GM10266 (cell line): ENCODE measurements around the gene ELK4.

Experiments used
- DNase-seq: peaks from one replicate; pipeline ENCODE4 v3.0.0; 2012; ENCODE audit errors: extremely low spot score
- TF ChIP-seq, protein P1 (sequence below): IDR thresholded peaks from 2 replicates; pipeline ENCODE4 v1.5.1; 2012; ENCODE audit warnings: mild to moderate bottlenecking, low read depth; ENCODE audit not compliant: control insufficient read depth, insufficient read depth; ENCODE audit errors: missing control alignments

Gene ELK4

GRCh38 chr1:205589046-205589445 lies 42.8 kb downstream of the ELK4 start:
- TF ChIP-seq, protein P1, sequence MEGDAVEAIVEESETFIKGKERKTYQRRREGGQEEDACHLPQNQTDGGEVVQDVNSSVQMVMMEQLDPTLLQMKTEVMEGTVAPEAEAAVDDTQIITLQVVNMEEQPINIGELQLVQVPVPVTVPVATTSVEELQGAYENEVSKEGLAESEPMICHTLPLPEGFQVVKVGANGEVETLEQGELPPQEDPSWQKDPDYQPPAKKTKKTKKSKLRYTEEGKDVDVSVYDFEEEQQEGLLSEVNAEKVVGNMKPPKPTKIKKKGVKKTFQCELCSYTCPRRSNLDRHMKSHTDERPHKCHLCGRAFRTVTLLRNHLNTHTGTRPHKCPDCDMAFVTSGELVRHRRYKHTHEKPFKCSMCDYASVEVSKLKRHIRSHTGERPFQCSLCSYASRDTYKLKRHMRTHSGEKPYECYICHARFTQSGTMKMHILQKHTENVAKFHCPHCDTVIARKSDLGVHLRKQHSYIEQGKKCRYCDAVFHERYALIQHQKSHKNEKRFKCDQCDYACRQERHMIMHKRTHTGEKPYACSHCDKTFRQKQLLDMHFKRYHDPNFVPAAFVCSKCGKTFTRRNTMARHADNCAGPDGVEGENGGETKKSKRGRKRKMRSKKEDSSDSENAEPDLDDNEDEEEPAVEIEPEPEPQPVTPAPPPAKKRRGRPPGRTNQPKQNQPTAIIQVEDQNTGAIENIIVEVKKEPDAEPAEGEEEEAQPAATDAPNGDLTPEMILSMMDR = no peak

GRCh38 chr1:205588636-205589035 lies 43.2 kb downstream of the ELK4 start:
- DNase-seq = peak; percentile 32
- TF ChIP-seq, protein P1 = peak; percentile 72

More at GRCh38 chr1:205589046-205589445, 42.8 kb downstream of the ELK4 start:
- no peak for DNase-seq

GRCh38 chr1:205587581-205587980 lies 44.2 kb downstream of the ELK4 start:
- TF ChIP-seq, protein P1 = no peak

DNA sequence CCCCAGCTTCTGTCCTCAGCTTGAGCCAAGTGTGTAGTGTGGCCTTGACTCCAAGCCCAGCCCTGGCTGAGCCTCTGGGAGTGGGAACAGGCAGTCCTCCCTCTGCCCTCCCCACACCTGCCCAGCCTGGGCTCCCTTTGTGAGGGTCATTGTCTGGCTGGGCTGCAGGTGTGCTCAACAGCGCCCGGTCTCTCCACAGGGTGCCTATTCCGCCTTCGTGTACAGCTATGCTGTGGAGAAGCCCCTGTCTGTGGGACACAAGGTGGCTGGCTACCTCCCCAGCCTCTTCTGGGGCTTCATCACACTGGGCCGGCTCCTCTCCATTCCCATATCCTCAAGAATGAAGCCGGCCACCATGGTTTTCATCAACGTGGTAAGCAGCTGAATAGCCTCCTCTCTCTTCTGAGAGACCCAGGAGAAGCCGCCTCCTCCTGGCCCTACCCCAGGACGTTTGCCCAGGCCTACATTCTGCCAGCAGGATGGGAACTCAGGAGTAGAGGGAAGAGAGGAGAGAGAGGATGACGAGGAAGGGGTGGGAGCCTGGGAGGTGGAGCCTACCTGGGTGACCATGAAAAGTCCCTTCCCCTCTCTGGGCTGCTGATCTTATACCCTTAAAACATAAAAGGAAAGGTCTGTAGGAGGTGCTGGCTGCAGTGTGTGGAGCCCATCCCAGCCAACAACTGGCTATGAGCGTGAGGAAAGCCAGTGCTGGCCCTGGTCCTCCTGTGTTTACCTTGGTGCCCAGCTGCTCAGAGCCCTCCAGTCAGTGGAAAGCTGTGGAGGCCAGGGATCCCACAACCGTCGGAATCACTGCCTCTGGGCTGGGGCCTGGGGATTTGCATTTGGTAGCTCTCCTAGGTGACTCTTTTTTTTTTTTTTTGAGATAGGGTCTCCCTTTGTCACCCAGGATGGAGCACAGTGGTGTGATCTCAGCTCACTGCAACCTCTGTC lies 45.7 kb downstream of the ELK4 start:
- TF ChIP-seq, protein P1 = no peak
- no peak for DNase-seq

More at GRCh38 chr1:205587581-205587980, 44.2 kb downstream of the ELK4 start:
- no peak for DNase-seq

DNA sequence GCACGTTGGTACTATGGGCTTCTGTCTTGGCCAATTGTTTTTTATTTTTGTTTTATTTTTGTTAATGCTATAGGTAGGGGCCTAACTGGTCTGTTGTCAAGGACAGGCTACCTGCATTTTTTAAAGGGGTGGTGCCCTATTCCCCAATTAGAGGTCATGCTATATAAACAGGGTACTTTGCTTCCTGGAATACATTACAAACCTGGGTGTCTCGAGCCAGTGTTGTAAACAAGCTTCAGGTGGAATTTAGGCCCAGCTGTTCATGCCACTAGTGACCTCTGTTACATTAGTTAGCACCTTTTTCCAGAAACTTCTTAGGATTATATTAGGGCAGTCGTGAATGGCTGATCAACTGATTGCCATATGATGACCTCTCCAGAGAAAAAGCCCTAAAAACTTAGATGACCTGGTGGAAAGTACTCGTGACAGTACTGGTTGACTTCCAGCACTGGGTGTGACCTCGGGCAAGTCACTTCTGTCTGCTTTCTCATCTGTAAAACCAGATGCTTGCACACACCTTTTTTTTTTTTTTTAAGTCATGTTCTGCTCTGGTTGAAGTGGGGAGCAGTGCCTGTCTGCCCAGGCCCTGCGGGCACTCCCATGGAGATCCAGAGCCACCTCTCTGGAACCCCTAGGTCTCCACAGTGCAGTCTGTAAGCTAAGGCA lies 46.5 kb downstream of the ELK4 start:
- DNase-seq = no peak
- TF ChIP-seq, protein P1 = no peak

- TF ChIP-seq, protein P1 = peak; percentile 34
Measured at GRCh38 chr1:205584732-205585131, 47.1 kb downstream of the ELK4 start.

More at GRCh38 chr1:205584732-205585131, 47.1 kb downstream of the ELK4 start:
- no peak for DNase-seq
